ENCODE results near the gene KIAA1328.

Gene KIAA1328

DNA sequence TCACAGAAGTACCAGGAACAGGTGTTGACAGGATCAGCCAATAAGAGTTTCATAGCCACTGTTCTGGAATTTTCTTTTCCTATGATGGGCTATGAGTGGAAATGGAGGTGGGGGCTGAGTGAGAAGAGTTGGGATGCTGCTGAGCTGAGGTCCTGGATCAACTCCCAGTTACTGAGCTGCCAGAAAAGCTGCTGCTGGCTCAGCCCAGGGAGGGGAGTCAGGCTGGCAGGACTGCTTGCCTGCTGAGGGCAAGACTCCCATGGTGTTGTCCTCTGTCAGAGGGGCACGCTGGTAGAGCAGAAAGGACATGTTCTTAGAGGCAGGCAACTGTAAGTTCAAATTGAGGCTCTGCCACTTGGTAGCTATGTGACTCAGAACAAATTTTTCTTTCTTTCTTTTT, 11.9 kb upstream of the KIAA1328 start:
- TF ChIP-seq ZBTB7A (IDR thresholded peaks at IDR 0.05; ENCODE audit: low read depth), result no peak
- TF ChIP-seq TEAD4 (IDR thresholded peaks at IDR 0.05), result no peak
- no peak for TF ChIP-seq FOXM1 (IDR thresholded peaks at IDR 0.05; ENCODE audit: borderline replicate concordance, low read depth)
- no peak for TF ChIP-seq CREB1 (IDR thresholded peaks at IDR 0.05; ENCODE audit: low read depth)
- TF ChIP-seq MAX (IDR thresholded peaks at IDR 0.05), result no peak
- no peak for TF ChIP-seq YY1 (IDR thresholded peaks at IDR 0.05; ENCODE audit: low read depth)
- TF ChIP-seq, protein P1, sequence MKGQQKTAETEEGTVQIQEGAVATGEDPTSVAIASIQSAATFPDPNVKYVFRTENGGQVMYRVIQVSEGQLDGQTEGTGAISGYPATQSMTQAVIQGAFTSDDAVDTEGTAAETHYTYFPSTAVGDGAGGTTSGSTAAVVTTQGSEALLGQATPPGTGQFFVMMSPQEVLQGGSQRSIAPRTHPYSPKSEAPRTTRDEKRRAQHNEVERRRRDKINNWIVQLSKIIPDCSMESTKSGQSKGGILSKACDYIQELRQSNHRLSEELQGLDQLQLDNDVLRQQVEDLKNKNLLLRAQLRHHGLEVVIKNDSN (IDR thresholded peaks at IDR 0.05), result no peak
- TF ChIP-seq NFIC (IDR thresholded peaks at IDR 0.05), result no peak
- no peak for TF ChIP-seq TAF1 (IDR thresholded peaks at IDR 0.05; ENCODE audit: low read depth)
- no peak for TF ChIP-seq RAD21 (IDR thresholded peaks at IDR 0.05; ENCODE audit: low read depth)

GRCh38 chr18:36818652-36819051, 10.3 kb upstream of the KIAA1328 start:
- TF ChIP-seq FOXM1 (IDR thresholded peaks at IDR 0.05; ENCODE audit: borderline replicate concordance, low read depth) (no peak), EP300 (IDR thresholded peaks at IDR 0.05; ENCODE audit: borderline replicate concordance) (no peak), EGR1 (IDR thresholded peaks at IDR 0.05) (no peak), MAX (IDR thresholded peaks at IDR 0.05) (no peak), REST (IDR thresholded peaks at IDR 0.05; ENCODE audit: low read depth) (no peak), RAD21 (IDR thresholded peaks at IDR 0.05; ENCODE audit: low read depth) (no peak), TAF1 (IDR thresholded peaks at IDR 0.05; ENCODE audit: low read depth) (no peak), TEAD4 (IDR thresholded peaks at IDR 0.05) (no peak), TCF12 (IDR thresholded peaks at IDR 0.05; ENCODE audit: low read depth) (no peak), CEBPB (IDR thresholded peaks at IDR 0.05) (no peak), NFIC (IDR thresholded peaks at IDR 0.05) (no peak), CREB1 (IDR thresholded peaks at IDR 0.05; ENCODE audit: low read depth) (no peak), ZBTB7A (IDR thresholded peaks at IDR 0.05; ENCODE audit: low read depth) (no peak), YY1 (IDR thresholded peaks at IDR 0.05; ENCODE audit: low read depth) (no peak)
- TF ChIP-seq, protein P1 (IDR thresholded peaks at IDR 0.05), result no peak

- TF ChIP-seq EGR1 (IDR thresholded peaks at IDR 0.05) (no peak), EP300 (IDR thresholded peaks at IDR 0.05; ENCODE audit: borderline replicate concordance) (no peak), CEBPB (IDR thresholded peaks at IDR 0.05) (no peak), YY1 (IDR thresholded peaks at IDR 0.05; ENCODE audit: low read depth) (no peak), NFIC (IDR thresholded peaks at IDR 0.05) (no peak), REST (IDR thresholded peaks at IDR 0.05; ENCODE audit: low read depth) (no peak), CREB1 (IDR thresholded peaks at IDR 0.05; ENCODE audit: low read depth) (no peak), TAF1 (IDR thresholded peaks at IDR 0.05; ENCODE audit: low read depth) (no peak), ZBTB7A (IDR thresholded peaks at IDR 0.05; ENCODE audit: low read depth) (no peak), TCF12 (IDR thresholded peaks at IDR 0.05; ENCODE audit: low read depth) (no peak), TEAD4 (IDR thresholded peaks at IDR 0.05) (no peak), FOXM1 (IDR thresholded peaks at IDR 0.05; ENCODE audit: borderline replicate concordance, low read depth) (no peak), RAD21 (IDR thresholded peaks at IDR 0.05; ENCODE audit: low read depth) (no peak), MAX (IDR thresholded peaks at IDR 0.05) (no peak)
- TF ChIP-seq, protein P1 (IDR thresholded peaks at IDR 0.05), result no peak
Measured at GRCh38 chr18:36819621-36820020, 9.3 kb upstream of the KIAA1328 start.

GRCh38 chr18:36821681-36822080, 7.2 kb upstream of the KIAA1328 start:
- TF ChIP-seq CREB1 (IDR thresholded peaks at IDR 0.05; ENCODE audit: low read depth) (no peak), FOXM1 (IDR thresholded peaks at IDR 0.05; ENCODE audit: borderline replicate concordance, low read depth) (no peak), MAX (IDR thresholded peaks at IDR 0.05) (no peak), ZBTB7A (IDR thresholded peaks at IDR 0.05; ENCODE audit: low read depth) (no peak)
- TF ChIP-seq, protein P1 (IDR thresholded peaks at IDR 0.05), result no peak

- TF ChIP-seq REST (IDR thresholded peaks at IDR 0.05; ENCODE audit: low read depth), result no peak
- TF ChIP-seq RAD21 (IDR thresholded peaks at IDR 0.05; ENCODE audit: low read depth), result no peak
- TF ChIP-seq YY1 (IDR thresholded peaks at IDR 0.05; ENCODE audit: low read depth), result no peak
Measured at GRCh38 chr18:36825526-36825925, 3.4 kb upstream of the KIAA1328 start.
